HG03039 (cell line): Measurements from ENCODE around the gene B4GAT1.

ENCODE experiments used
- ATAC-seq: cut with Tn5 transposase; IDR thresholded peaks from one replicate; pipeline ENCODE4 v1.9.1; 2021; ENCODE audit warnings: mild to moderate bottlenecking, moderate library complexity; ENCODE audit not compliant: unreplicated experiment

The B4GAT1 gene

GRCh38 chr11:66338276-66339161, 8.9 kb downstream of the B4GAT1 start:
- ATAC-seq = no peak

- ATAC-seq = peak; percentile 5
Measured at GRCh38 chr11:66337103-66337899, 10.1 kb downstream of the B4GAT1 start.

- ATAC-seq = peak; percentile 39
Measured at GRCh38 chr11:66336234-66337102, 11.0 kb downstream of the B4GAT1 start, which contains the start of gene RIN1. TSS of gene RIN1 (minus strand) at chr11:66336434. CDS start at chr11:66336402, 32 bp downstream.

GRCh38 chr11:66335531-66336233, 11.7 kb downstream of the B4GAT1 start:
- ATAC-seq = no peak

GRCh38 chr11:66334605-66335442, 12.6 kb downstream of the B4GAT1 start:
- no peak for ATAC-seq

GRCh38 chr11:66333896-66334604, 13.4 kb downstream of the B4GAT1 start:
- no peak for ATAC-seq

- ATAC-seq = no peak
Measured at GRCh38 chr11:66333220-66333877, 14.1 kb downstream of the B4GAT1 start.

GRCh38 chr11:66332371-66333219, 14.8 kb downstream of the B4GAT1 start:
- no peak for ATAC-seq

- no peak for ATAC-seq
Measured at GRCh38 chr11:66331542-66332370, 15.7 kb downstream of the B4GAT1 start.

- ATAC-seq = no peak
Measured at GRCh38 chr11:66330931-66331330, 16.5 kb downstream of the B4GAT1 start.

GRCh38 chr11:66329165-66329673, 18.2 kb downstream of the B4GAT1 start:
- ATAC-seq = no peak

- no peak for ATAC-seq
Measured at GRCh38 chr11:66328302-66329144, 18.9 kb downstream of the B4GAT1 start.

GRCh38 chr11:66328031-66328301, 19.5 kb downstream of the B4GAT1 start:
- no peak for ATAC-seq

GRCh38 chr11:66327171-66328030, 20.0 kb downstream of the B4GAT1 start:
- ATAC-seq = no peak
